ENCODE results near the gene SP9.
"Not testable (repeated sequence)": the region's sequence is repeated elsewhere in the genome, so short reads cannot be mapped to it uniquely, and the experiment has no call there.

The SP9 gene

GRCh38 chr2:174362949-174363348 lies 28.2 kb downstream of the SP9 start:
- TF ChIP-seq CTCF (conservative IDR thresholded peaks at IDR 0.05): no peak
- TF ChIP-seq ZFX (IDR thresholded peaks at IDR 0.05): no peak
- no peak overlapping the region for H3K27ac ChIP-seq

DNA sequence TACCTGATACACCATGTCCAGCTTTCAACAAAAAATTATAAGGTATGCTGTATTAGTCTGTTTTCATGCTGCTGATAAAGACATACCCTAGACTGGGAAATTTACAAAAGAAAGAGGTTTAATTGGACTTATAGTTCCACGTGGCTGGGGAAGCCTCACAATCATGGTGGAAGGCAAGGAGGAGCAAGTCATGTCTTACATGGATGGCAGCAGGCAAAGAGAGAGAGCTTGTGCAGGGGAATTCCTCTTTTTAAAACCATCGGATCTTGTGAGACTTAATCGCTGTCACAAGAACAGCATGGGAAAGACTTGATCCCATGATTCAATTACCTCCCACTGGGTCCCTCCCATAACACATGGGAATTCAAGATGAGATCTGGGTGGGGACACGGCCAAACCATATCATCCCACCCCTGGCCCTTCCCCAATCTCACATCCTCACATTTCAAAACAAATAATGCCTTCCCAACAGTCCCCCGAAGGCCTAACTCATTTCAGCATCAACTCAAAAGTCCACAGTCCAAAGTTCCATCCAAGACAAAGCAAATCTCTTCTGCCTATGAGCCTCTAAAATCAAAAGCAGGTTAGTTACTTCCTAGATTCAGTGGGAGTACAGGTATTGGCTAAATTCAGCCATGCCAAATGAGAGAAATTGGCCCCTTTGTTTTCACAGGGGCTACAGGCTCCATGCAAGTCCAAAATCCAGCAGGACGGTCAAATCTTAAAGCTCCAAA lies 28.9 kb downstream of the SP9 start:
- not testable (repeated sequence) for H3K27ac ChIP-seq

GRCh38 chr2:174364628-174365027 lies 29.9 kb downstream of the SP9 start:
- H3K27ac ChIP-seq: no peak overlapping the region
- TF ChIP-seq CTCF (conservative IDR thresholded peaks at IDR 0.05): no peak
- no peak for TF ChIP-seq ZFX (IDR thresholded peaks at IDR 0.05)

- no peak overlapping the region for H3K27ac ChIP-seq
- no peak for TF ChIP-seq CTCF (conservative IDR thresholded peaks at IDR 0.05)
- TF ChIP-seq ZFX (IDR thresholded peaks at IDR 0.05): no peak
Measured at GRCh38 chr2:174365571-174365970, 30.8 kb downstream of the SP9 start.

- no peak for TF ChIP-seq CTCF (conservative IDR thresholded peaks at IDR 0.05)
- TF ChIP-seq ZFX (IDR thresholded peaks at IDR 0.05): no peak
- H3K27ac ChIP-seq: no peak overlapping the region
Measured at GRCh38 chr2:174368691-174369090, 33.9 kb downstream of the SP9 start.

GRCh38 chr2:174376967-174377366 lies 42.2 kb downstream of the SP9 start:
- no peak overlapping the region for H3K27ac ChIP-seq
- TF ChIP-seq CTCF (conservative IDR thresholded peaks at IDR 0.05) (no peak), ZFX (IDR thresholded peaks at IDR 0.05) (no peak)

DNA sequence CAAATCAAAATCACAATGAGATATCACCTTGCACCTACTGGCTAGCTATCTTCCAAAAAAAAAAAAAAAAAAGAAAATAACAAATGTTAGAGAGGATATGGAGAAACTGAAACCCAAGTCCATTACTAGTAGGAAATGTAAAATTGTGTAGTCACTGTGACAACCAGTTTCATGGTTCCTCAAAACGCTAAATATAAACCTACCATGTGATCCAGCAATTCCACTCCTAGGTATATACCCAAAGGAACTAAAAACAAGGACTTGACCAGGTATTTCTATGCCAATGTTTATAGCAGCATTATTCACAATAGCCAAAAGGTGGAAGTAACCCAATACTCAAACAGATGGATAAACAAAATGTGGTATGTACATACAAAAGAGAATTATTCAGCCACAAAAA lies 49.0 kb downstream of the SP9 start:
- TF ChIP-seq CTCF (conservative IDR thresholded peaks at IDR 0.05) (no peak), ZFX (IDR thresholded peaks at IDR 0.05) (no peak)
- H3K27ac ChIP-seq: no peak overlapping the region

DNA sequence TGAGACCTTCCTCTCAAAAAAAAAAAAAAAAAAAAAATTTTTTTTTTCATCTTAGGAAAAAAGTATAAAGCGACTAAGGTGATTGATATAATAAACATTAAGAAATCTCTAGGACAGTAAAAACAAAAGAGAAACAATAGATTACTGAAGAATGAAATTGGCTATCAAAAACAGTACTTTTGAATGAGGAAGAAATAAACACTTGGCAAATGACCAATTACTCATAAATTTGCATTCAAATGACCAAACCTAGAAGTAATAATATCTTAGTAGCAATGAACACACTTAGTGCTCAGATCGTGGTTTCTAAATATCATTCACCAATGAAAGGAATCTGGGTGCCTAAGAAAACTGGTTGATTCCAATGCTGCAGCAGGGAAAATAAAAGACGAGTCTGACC lies 50.4 kb downstream of the SP9 start:
- TF ChIP-seq ZFX (IDR thresholded peaks at IDR 0.05) (no peak), CTCF (conservative IDR thresholded peaks at IDR 0.05) (no peak)
- H3K27ac ChIP-seq: no peak overlapping the region

Data from C4-2B (cell line).